Activated naive CD8-positive, alpha-beta T cell treated with anti-CD3 and anti-CD28 coated beads, Interleukin-2, amount 10 ng/mL, durations not matched to agents 7 days and 5 days (primary cell): ENCODE data around the gene SIRPA. TPM values are rescaled to one million over a fixed set of nuclear protein-coding genes. Genes with fewer than 3 reads are reported as not detected.

Experiments
- ATAC-seq: fragments of 150-1000 bp; cut with Tn5 transposase; one replicate; pipeline ENCODE4 v1.10.0; 2021; ENCODE audit warnings: low read depth, moderate library complexity
- POLR2A ChIA-PET: fragments of 350-600 bp; sonication (Branson Sonifier 250); formaldehyde crosslinking; loops from one replicate; lab custom pipeline; 2021; ENCODE audit warnings: antibody characterized with exemption; lab: Charles Lee
- DNase-seq: peaks from one replicate; pipeline ENCODE4 v3.0.0; 2021
- H3K27ac Mint-ChIP-seq: one replicate; pipeline ENCODE4 v1.8.0; 2022; ENCODE audit warnings: mild to moderate bottlenecking, mixed read lengths
- H3K27me3 Mint-ChIP-seq: one replicate; pipeline ENCODE4 v1.8.0; 2022; ENCODE audit warnings: mild to moderate bottlenecking, moderate library complexity, mixed read lengths
- H3K36me3 Mint-ChIP-seq: one replicate; pipeline ENCODE4 v1.8.0; 2021; ENCODE audit warnings: mild to moderate bottlenecking, mixed read lengths
- H3K4me1 Mint-ChIP-seq: one replicate; pipeline ENCODE4 v1.8.0; 2021; ENCODE audit warnings: mixed read lengths
- H3K4me3 Mint-ChIP-seq: one replicate; pipeline ENCODE4 v1.8.0; 2022; ENCODE audit warnings: mild to moderate bottlenecking, moderate library complexity, mixed read lengths
- H3K9me3 Mint-ChIP-seq: one replicate; pipeline ENCODE4 v1.8.0; 2021; ENCODE audit warnings: mixed read lengths
- total RNA-seq, 2 experiments: library from RNA; stranded (reverse); gene quantifications; one replicate each; pipeline ENCODE4 v1.2.3, GENCODE V29; 2021

Gene SIRPA
- total RNA-seq, 2 experiments from 2014 or later: 1.5 to 1.6 TPM

GRCh38 chr20:1950836-1951235 is 55.6 kb downstream of the SIRPA start:
- no peak overlapping the region for H3K4me3 Mint-ChIP-seq
- POLR2A ChIA-PET: no interaction called here
- H3K36me3 Mint-ChIP-seq: no peaks in the 10 kb centered on the region
- H3K27me3 Mint-ChIP-seq: peaks cover 43% of the 10 kb centered on the region
- H3K27ac Mint-ChIP-seq: no peak overlapping the region
- H3K4me1 Mint-ChIP-seq: peaks cover 4% of the 10 kb centered on the region
- no peak for ATAC-seq
- no peaks in the 10 kb centered on the region for H3K9me3 Mint-ChIP-seq
- DNase-seq: no peak

- no peak overlapping the region for H3K27ac Mint-ChIP-seq
- no peak for ATAC-seq
Observed at GRCh38 chr20:1951436-1952115, 56.4 kb downstream of the SIRPA start.

GRCh38 chr20:1952737-1953530 is 57.7 kb downstream of the SIRPA start:
- H3K4me1 Mint-ChIP-seq: no peaks in the 10 kb centered on the region
- DNase-seq (no peak), ATAC-seq (no peak)
- POLR2A ChIA-PET: no interaction called here
- no peaks in the 10 kb centered on the region for H3K36me3 Mint-ChIP-seq
- no peak overlapping the region for H3K4me3 Mint-ChIP-seq
- H3K27ac Mint-ChIP-seq: no peak overlapping the region
- H3K9me3 Mint-ChIP-seq: no peaks in the 10 kb centered on the region
- H3K27me3 Mint-ChIP-seq: peaks cover 30% of the 10 kb centered on the region

More at GRCh38 chr20:1951436-1952115, 56.4 kb downstream of the SIRPA start:
- Mint-ChIP-seq H3K9me3 (no peaks in the 10 kb centered on the region), H3K27me3 (peaks cover 38% of the 10 kb centered on the region), H3K36me3 (no peaks in the 10 kb centered on the region), H3K4me3 (no peak overlapping the region), H3K4me1 (peaks cover 4% of the 10 kb centered on the region)
- DNase-seq: no peak
- POLR2A ChIA-PET: no interaction called here

- ATAC-seq: no peak
- peaks cover 25% of the 10 kb centered on the region for H3K27me3 Mint-ChIP-seq
- POLR2A ChIA-PET: no interaction called here
Observed at GRCh38 chr20:1953621-1954020, 58.4 kb downstream of the SIRPA start.

GRCh38 chr20:1955217-1955616 is 60.0 kb downstream of the SIRPA start:
- ATAC-seq (no peak), DNase-seq (no peak)
- POLR2A ChIA-PET: no interaction called here
- peaks cover 31% of the 10 kb centered on the region for H3K27me3 Mint-ChIP-seq
- no peak overlapping the region for H3K27ac Mint-ChIP-seq
- H3K4me3 Mint-ChIP-seq: no peak overlapping the region
- H3K4me1 Mint-ChIP-seq: no peaks in the 10 kb centered on the region
- H3K36me3 Mint-ChIP-seq: no peaks in the 10 kb centered on the region
- no peaks in the 10 kb centered on the region for H3K9me3 Mint-ChIP-seq

More at GRCh38 chr20:1953621-1954020, 58.4 kb downstream of the SIRPA start:
- Mint-ChIP-seq H3K27ac (no peak overlapping the region), H3K9me3 (no peaks in the 10 kb centered on the region), H3K4me3 (no peak overlapping the region), H3K4me1 (no peaks in the 10 kb centered on the region), H3K36me3 (no peaks in the 10 kb centered on the region)
- DNase-seq: no peak

- Mint-ChIP-seq H3K27me3 (peaks cover 43% of the 10 kb centered on the region), H3K4me1 (no peaks in the 10 kb centered on the region), H3K27ac (no peak overlapping the region), H3K9me3 (no peaks in the 10 kb centered on the region), H3K36me3 (no peaks in the 10 kb centered on the region), H3K4me3 (no peak overlapping the region)
- DNase-seq (no peak), ATAC-seq (no peak)
- POLR2A ChIA-PET: no interaction called here
Observed at GRCh38 chr20:1958426-1958825, 63.2 kb downstream of the SIRPA start.

- Mint-ChIP-seq H3K36me3 (no peaks in the 10 kb centered on the region), H3K9me3 (no peaks in the 10 kb centered on the region), H3K27ac (no peak overlapping the region), H3K4me1 (no peaks in the 10 kb centered on the region), H3K4me3 (no peak overlapping the region), H3K27me3 (peaks cover 49% of the 10 kb centered on the region)
- DNase-seq: no peak
- POLR2A ChIA-PET: no interaction called here
- no peak for ATAC-seq
Observed at GRCh38 chr20:1959156-1959555, 63.9 kb downstream of the SIRPA start.

GRCh38 chr20:1961374-1961773 is 66.2 kb downstream of the SIRPA start:
- Mint-ChIP-seq H3K4me1 (peaks cover 11% of the 10 kb centered on the region), H3K27me3 (peaks cover 49% of the 10 kb centered on the region), H3K36me3 (no peaks in the 10 kb centered on the region), H3K27ac (no peak overlapping the region), H3K9me3 (no peaks in the 10 kb centered on the region), H3K4me3 (no peak overlapping the region)
- POLR2A ChIA-PET: no interaction called here
- ATAC-seq (no peak), DNase-seq (no peak)

- no peak for ATAC-seq
- H3K4me3 Mint-ChIP-seq: no peak overlapping the region
- H3K36me3 Mint-ChIP-seq: no peaks in the 10 kb centered on the region
- H3K27ac Mint-ChIP-seq: no peak overlapping the region
- H3K27me3 Mint-ChIP-seq: peaks cover 43% of the 10 kb centered on the region
- no peaks in the 10 kb centered on the region for H3K9me3 Mint-ChIP-seq
- POLR2A ChIA-PET: no interaction called here
- peaks cover 11% of the 10 kb centered on the region for H3K4me1 Mint-ChIP-seq
- no peak for DNase-seq
Observed at GRCh38 chr20:1964061-1964460, 68.9 kb downstream of the SIRPA start.

- Mint-ChIP-seq H3K9me3 (no peaks in the 10 kb centered on the region), H3K4me3 (peak overlapping the region; percentile 65), H3K36me3 (no peaks in the 10 kb centered on the region), H3K27ac (no peak overlapping the region), H3K4me1 (peaks cover 11% of the 10 kb centered on the region), H3K27me3 (peaks cover 39% of the 10 kb centered on the region)
- POLR2A ChIA-PET: no interaction called here
- DNase-seq (no peak), ATAC-seq (no peak)
Observed at GRCh38 chr20:1964659-1965405, 69.6 kb downstream of the SIRPA start.

GRCh38 chr20:1965520-1966351 is 70.5 kb downstream of the SIRPA start:
- Mint-ChIP-seq H3K9me3 (no peaks in the 10 kb centered on the region), H3K4me3 (peak overlapping the region; percentile 65), H3K27ac (no peak overlapping the region), H3K4me1 (peaks cover 11% of the 10 kb centered on the region), H3K36me3 (no peaks in the 10 kb centered on the region), H3K27me3 (peaks cover 30% of the 10 kb centered on the region)
- ATAC-seq (peak; percentile 73), DNase-seq (peak; percentile 84)
- POLR2A ChIA-PET: no interaction called here

- H3K27me3 Mint-ChIP-seq: peaks cover 12% of the 10 kb centered on the region
- no peak overlapping the region for H3K27ac Mint-ChIP-seq
- no peak overlapping the region for H3K4me3 Mint-ChIP-seq
- H3K4me1 Mint-ChIP-seq: peaks cover 11% of the 10 kb centered on the region
- DNase-seq: no peak
- no peak for ATAC-seq
- POLR2A ChIA-PET: no interaction called here
- no peaks in the 10 kb centered on the region for H3K9me3 Mint-ChIP-seq
- no peaks in the 10 kb centered on the region for H3K36me3 Mint-ChIP-seq
Observed at GRCh38 chr20:1968964-1969363, 73.8 kb downstream of the SIRPA start.
